Measurements from ENCODE around the gene SLC22A31.

Gene SLC22A31

DNA sequence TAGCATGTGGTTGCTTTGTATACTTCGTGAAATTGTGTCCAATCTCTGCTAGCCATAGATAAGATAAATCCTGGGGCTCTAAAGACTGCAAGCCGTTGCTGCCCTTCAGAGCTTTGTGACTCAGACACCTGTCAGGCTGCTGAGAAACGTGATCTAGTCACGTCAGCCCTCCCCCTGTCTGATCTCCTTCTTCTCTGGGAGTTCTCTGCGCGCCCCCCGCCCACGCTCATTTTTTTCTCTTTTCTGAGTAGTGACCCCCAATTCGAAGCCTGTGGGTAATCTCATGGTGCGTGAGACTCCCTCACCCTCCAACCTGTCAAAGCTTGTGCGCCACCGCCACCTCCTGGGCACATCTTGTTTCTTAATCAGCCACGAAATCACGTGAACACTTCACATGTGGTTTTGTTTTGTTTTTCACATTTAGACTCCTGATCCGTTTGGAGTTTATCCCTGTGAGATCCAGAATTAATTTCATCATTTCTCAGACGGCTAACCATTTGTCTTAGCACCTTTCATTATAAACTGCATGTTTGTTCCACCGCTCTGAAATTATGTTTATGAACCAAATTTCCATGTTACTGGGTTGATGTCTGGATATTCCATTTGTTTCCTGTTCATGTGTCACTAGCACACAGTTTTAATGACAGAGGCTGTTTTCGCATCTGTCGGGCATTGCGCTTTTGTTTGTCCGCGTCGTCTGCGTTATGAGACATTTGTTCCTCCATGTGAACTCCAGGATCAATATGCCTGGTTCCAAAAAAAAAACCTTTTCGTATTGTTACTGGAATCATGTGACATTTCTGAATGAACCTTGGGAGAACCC, 16.2 kb upstream of the SLC22A31 start:
- DNase-seq (ENCODE audit: low read depth), result peak; percentile 54

DNA sequence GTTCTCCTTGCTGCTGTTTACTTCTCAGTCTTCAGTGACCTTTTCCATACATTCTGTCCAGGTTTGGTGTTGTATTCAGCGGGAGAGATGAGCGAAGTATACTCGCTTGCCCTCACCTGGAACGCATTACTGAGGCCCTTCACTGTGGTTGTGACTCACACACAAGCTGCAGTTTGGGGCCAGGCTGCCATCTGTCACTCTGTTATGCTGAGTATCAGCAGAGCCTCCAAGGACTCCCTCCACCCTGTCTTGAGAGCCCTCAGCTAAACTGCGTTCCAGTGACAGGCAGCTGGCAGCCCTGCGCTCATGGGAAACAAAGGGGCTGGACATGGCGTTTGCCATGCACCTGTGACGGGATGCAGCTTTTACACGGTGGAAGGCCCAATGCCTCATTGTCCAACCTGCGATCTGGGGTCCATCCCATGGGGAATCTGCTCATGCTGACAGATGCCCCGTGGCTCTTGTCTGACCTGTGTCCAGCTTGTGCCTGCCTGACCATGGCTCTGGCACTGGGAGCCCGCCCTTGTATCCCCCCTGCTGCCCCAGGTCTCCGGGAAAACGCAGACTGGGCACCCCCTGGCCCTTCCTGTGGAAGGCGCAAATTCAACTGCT, 10.7 kb upstream of the SLC22A31 start:
- DNase-seq (ENCODE audit: low read depth), result no peak

DNA sequence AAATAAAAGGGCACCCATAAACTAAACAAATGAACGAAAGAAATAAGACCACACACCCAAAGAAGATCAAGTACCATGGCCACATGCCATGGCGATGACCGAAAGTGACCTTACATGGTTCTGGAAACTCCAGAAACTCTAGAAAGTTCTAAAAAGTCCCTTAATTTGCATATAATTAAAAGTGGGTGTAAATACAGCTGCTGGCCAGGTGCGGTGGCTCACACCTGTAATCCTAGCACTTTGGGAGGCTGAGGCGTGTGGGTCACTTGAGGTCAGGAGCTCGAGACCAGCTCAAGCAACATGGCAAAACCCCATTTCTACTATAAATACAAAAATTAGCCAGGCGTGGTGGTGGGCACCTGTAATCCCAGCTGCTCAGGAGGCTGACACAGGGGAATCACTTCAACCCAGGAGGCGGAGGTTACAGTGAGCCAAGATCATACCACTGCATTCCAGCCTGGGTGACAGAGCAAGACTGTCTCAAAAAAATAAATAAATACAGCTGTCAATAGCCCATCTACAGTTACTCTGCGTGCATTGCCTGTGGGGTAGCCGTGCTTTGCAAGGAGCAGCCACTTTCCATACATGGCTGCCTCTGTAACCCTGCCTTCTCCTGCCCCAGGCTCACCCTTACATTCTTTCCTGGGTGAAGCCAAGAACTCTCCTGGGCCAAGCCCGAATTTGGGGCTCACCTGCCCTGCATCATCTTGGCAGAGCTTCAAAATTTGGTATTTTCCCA, 10.0 kb upstream of the SLC22A31 start:
- DNase-seq (ENCODE audit: low read depth), result no peak

DNA sequence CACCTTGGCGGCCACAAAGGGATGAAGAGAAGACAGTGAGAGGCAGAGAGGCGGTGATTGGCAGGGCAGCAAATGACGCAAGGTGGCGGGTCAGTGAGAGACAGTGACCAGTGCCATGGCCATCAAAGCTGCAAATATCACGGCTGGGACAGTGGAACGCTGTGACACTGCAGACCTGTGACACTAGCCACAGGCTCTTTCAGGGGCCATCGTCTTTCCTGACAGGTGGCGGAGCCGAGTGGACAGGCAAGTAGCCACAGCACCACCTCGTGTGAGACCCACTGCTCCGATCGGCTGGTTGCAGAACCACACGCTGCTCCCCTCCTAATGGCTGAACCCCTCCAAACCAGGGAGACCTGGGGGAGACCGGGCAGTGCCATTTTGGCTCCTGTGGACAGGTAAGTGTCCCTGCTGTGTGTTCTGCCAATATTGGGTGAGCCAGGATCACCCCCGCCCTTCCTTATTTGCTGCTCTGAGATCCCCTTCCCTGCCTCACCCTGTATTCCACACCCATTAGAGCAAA, 9.2 kb upstream of the SLC22A31 start:
- DNase-seq (ENCODE audit: low read depth), result no peak

DNA sequence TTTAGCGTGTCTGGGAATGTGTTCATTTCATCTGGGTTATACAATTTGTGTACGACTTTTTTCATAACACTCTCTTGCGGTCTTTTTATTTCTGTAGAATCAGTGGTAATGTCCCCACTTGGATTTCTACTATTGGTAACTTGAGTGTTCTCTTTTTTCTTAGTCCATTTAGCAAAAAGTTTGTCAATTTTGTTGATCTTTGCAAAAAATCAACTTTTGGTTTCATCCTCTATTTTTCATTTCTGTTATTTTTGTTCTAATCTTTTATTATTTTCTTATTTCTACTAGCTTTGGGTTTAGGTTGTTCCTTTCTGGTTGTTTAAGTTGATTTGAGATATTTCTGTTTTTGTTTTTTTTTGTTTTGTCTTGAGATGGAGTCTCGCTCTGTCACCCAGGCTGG, 7.7 kb upstream of the SLC22A31 start:
- no peak for DNase-seq (ENCODE audit: low read depth)

DNA sequence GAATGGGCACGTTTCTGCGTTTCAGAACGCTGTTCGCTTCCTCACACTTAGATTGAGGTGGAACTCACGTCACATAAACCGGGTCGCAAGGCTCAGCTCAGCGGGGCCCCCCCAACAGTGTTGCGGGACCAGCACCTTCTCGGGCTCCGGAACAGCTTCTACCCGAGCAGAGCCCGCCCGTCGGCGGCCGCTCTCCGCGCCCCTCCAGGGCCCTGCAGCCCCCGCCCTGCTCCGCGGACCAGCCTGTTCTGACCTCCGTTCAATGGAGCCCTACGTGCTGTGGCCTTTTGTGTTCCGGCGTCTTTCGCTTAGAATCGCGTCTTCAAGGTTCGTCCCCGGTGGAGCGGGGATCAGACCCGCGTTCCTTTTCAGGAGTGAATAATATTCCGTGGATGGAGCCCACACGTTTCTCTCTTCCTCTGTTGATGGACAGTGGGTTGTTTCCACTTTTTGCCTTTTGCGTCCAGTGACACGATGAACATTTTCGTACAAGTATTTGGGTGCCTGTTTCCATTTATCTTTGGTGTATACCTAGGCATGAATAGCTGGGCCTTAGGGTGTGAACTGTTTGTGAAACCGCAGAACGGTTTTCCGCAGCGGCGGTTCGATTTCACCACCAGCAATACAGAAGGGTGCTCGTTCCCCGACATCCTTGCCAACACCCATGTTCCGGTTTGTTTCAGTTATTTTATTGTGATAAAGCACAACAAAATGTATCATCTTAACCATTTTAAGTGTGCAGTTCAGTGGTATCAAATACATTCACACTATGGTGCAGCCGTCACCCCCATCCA, 2.3 kb upstream of the SLC22A31 start:
- no peak for DNase-seq (ENCODE audit: low read depth)

DNA sequence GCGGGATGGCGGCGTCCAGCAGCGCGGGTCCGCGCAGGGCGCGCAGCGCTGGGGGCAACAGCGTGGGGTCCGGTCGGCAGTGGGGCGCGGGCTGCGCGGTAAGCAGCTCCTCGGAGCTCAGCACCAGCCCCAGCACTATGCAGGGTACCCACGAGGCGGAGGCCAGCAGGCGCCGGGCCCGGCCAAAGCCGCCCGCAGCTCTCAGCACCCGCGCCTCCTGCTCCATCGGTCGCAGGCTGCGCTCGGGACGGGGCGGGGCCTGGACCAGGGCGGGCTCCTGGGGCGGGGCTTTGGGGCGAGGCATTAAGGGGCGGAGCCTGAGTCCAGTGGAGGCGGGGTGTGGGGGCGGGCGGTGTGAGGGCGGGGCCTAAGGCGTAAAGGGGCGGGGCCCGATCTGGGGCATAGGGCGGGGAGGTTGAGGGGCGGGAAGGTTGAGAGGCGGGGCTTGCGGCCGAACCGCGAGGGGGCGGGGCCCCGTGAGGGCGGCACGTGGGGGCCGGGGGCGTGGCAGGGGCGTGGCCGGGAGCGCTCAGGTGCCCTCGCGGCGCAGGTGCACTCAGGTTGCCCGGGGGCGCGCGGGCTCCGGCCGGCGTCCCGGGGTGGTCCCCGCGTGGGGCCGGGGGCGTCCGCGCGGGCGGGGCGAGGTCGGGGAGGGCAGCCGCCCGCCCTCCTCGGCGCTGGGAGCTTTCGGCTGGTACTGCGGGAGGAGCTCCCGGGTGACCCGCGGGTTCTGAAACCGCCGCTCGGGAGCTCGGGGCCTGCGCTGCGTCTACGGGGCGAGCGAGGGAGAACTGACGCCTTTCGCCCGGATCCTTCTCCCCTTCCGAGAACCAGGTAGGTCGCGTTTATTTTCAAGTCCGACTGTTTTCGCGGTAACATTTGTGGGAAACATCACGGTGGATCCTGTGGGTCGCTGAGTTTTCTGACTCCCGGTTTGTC, 1.4 kb upstream of the SLC22A31 start:
- DNase-seq (ENCODE audit: low read depth), result peak; percentile 34

DNA sequence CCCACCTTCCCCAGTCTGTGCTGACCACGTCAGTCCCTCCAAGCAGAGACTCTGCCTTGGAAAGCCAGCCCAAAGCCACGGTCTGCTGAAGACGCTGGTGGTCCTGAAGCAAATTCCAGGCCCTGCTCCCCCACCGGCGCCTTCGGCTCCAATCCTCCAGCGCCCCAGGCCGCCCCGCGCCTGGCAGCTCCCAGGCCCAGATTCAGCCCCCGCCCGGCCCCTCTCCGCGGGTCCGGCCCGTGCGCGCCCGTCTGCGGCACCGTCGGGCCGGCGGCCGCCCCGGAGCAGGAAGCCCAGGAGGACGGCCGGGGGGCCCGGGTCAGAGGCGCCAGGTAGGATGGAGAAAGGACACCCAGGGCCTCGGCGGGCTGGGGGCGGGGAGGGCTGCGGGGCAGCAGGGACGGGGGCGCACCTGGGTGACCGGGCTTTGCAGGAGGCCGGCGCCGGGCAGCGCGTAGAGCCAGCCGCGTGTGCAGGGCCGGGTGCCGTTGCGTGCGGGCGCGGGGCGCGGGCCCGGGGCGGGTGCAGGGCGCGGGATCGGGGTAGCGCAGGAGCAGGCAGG, 594 bp upstream of the SLC22A31 start:
- no peak for DNase-seq (ENCODE audit: low read depth)

DNA sequence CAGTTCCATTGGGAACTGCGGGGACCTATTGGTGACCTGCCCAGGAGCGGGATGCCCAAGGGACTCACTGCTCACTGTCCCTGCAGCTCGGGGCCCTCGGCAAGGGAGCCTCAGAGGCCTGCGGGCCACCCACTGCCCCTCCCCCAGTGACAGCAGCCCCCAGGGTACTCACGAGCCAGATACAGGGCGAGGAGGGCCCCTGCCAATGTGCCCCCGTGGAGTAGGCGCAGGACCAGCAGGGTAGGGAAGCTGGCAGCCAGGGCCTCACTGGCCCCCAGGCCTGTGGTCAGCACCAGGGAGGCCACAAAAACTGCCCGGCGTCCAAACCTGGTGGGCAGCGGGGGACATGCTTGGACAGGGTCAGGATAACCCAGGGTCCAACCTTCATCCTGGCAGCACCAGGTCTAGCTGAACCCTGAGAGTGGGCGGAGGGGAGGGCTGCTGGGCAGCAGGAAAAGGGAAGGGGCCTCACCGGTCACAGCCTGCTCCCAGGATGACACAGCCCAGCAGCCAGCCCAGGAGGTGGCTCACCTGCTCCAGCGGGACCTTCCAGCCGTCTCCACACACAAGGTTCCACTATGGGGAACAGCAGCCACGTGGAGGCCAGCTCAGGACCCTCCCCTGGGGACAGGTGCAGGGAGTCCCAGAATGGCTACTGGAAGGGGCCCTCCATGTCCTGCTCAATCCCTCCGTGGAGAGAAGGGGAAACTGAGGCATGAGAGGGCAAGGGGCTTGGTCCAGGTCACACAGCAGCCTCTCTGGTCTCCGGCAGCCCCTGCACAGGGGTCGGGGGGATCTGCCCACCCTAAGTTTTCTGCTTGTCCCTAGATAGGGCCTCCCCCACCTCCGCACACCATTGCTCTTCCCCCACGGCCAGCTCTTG, 855 bp downstream of the SLC22A31 start:
- no peak for DNase-seq (ENCODE audit: low read depth)

DNA sequence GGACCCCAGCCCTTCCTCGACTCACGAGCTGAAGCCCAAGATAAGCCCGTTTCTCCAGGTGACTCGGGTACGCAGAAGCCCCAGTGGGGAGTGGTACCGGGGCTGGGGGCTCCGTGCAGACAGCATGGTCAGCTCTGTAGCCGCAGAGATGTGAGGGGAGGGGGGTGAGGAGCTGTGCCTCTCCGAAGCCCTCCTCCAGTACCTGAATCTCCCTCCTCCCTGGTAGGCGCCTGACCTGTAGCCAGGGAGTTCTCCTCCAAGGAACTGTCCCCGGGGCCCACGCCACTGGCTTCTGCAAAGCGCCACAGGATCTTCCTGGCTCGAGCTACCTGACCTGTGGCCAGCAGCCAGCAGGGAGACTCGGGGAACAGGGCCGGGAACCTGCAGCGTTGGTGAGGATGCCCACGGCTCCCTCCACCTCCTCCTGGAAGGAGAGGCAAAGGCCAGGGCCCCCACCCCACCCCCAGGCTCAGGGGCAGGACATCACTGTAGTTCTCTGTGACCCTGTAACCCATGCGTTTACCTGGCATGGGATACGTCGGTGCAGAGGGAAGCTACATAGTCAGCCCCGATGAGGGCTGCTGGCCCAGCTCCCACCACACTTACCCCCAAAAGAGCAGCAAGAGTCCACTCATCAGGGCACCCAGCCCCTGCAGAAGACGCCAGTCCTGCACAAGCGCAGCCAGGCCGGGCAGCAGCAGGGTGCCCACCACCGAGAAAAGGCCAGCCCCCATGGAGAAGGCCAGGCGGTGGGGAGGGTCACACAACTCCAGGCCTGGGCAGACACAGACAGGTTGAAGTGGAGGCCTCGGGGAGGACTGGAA, 1.7 kb downstream of the SLC22A31 start:
- no peak for DNase-seq (ENCODE audit: low read depth)

DNA sequence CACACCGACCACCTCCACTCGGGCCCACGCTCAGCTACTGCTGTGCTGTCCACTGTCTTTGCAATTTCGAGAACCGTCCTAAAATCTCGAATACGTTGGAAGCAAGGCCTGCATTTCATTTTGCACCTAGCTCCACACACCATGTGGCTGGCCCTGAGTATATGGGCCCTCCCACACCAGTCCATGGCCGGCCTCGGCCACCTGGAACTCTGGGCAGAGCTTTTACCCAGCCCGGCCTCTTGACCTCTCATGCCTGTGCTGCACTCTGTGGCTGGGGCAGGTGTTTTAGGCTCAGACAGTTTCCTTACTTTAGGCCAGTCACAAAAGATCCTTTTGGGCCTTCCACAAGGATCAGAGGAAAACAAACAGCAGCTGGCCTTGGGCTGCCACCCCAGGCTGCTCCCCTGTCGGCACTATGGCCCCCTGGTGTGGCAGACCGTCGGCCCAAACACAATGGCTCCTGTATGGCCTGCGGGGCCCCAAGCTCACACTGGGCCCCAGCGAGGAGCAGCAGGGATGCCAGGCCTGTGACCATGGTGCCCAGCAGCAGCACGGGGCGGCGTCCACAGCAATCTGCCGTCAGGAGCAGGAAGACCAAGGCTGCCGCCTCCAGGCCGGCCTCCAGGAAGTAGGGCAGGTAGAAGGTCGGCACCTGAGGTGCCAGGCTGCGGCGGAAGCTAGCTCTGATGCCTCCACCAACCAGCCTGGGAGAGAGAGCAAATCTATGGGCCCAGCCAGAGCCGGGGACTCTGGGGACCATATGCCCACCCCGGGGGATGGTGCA, 2.5 kb downstream of the SLC22A31 start:
- DNase-seq (ENCODE audit: low read depth), result no peak

DNA sequence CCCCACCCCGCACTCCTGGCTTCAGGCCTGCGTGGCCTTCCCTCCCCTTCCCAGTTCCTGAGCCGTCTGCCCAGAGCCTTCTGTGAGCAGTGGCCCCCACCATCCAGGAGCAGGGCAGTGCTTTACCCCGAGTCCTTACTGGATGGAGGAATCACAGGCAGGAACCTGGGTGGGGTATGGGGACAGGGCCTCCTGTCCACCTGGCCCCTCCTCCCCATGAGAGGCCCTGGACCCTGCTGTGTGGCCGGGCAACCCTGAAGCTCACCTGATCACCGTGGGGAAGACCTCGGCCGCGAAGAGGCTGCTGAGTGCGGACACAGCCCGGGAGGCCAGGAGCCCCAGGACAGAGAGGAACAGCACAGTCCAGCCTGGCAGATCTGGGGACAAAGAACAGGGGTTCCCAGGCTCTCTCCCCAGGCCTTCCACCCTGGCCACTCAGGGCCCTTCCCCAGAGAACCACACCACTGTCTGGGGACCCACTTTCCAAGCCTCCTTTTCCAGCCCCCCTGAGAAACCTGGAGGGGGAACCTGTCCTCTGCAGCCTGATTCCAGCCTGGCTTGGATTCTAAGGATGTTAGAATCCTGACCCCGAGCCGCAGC, 3.2 kb downstream of the SLC22A31 start:
- no peak for DNase-seq (ENCODE audit: low read depth)

DNA sequence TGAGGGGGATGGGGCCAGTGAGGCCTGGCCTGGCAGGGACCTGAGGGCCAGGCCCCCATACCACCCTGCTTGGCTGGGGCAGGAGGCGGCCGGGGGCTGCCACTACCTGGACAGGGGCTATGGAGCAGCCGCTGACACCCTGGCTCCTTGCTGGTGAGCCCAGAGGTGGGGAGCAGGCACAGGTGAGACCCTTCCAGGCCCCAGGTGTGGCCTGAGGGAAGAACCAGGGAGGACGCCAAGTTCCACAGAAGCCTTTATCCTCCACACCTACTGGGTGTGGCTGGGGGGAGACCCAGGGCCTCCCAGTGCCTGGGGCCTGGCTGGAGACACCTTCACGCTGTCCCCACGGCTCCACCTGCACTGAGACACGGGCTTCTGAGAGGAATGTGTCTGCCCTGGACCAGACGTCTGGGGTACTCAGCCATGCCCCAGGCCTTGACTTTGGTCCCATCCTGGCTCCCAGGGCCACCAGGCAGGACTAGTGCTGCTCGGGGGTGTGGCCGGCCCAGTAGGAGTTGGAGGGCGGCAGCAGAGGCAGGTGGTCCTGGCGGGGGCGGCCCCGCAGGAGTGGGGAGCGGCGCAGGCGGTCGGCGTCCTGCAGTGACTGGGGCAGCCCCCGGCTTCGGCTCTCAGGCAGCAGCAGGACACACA, 4.7 kb downstream of the SLC22A31 start:
- DNase-seq (ENCODE audit: low read depth), result no peak

DNA sequence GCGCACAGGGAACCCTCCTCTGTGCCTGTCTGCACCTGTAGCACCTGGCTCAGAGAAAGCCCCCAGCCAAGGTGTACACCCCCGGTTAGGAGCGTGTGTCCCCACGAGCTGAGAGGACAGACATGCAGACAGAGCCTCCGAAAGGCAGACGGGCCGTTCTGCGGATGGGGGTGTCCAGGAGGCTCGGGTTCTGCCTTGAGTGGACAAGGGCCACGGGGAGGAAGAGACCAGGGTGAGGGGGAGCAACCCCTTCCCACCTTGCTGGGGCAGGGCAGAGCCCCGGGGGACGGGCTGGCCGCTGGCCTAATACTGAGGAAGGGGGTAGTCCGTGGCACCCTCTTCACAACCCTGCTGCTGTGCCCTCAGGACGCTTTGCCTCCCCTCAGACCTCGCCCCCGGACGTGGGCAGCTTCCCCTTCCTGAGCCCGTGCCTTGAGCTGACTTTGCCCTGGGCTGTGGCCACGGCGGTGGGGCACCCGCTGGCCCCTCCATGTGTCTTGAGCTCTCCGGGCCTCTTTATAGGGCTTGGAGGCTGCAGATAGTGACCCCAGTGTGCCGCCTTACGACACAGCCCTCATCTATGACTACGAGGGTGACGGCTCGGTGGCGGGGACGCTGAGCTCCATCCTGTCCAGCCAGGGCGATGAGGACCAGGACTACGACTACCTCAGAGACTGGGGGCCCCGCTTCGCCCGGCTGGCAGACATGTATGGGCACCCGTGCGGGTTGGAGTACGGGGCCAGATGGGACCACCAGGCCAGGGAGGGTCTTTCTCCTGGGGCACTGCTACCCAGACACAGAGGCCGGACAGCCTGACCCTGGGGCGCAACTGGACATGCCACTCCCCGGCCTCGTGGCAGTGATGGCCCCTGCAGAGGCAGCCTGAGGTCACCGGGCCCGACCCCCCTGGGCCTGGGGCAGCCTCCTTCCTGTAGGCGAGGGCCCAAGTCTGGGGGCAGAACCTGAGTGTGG, 5.7 kb downstream of the SLC22A31 start:
- no peak for DNase-seq (ENCODE audit: low read depth)

DNA sequence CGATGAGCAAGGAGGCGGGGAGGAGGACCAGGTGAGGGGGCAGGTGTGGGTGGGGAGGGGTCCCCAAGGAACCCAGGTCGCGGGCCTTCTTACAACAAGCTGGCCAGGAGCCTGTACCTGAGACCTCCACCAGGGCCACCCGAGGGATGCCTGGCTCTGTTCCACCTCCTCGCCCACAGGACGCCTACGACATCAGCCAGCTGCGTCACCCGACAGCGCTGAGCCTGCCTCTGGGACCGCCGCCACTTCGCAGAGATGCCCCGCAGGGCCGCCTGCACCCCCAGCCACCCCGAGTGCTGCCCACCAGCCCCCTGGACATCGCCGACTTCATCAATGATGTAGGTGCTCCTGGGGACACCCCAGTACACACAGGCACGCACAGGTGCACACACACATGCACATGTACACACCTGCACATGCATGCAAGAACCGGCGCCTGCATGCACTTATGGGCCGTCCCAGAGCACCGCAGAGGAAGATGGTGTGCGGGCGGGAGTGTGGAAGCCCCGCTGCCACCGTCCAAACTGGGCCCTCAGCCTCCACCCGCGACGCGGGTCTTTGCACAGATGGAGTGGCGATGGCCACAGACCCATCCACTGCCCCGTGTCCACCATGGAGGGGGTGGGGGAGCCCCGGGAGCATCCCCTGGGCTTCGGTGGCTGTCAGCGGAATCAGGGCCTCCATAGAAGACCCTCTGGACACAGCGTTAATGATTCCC, 6.6 kb downstream of the SLC22A31 start:
- DNase-seq (ENCODE audit: low read depth), result no peak
